ENCODE data around the gene FEZF2.

DNA sequence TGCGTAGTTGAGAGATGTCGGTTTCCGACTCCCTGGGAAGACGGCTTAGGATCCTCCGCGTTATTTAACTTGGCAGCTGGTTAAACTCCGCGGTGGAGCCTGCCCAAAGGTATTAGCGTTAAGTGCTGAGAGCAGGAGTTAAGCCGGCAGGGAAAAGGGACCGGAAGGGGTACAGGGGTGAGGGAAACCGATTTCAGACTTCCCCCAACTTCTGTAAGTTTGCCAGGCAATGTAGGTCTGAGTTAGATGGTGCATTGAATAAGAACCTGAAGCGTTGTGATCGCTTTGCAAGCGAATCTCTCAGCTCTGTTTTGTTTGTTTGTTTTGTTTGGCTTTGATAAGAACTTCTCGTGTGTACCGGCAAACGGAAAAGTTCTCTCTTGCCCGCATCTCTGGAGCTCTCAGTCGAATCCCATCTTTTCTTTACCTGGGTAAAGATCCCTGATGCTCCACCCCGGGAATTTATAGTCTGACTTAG is 6.0 kb upstream of the FEZF2 start:
- TF ChIP-seq, protein P1, sequence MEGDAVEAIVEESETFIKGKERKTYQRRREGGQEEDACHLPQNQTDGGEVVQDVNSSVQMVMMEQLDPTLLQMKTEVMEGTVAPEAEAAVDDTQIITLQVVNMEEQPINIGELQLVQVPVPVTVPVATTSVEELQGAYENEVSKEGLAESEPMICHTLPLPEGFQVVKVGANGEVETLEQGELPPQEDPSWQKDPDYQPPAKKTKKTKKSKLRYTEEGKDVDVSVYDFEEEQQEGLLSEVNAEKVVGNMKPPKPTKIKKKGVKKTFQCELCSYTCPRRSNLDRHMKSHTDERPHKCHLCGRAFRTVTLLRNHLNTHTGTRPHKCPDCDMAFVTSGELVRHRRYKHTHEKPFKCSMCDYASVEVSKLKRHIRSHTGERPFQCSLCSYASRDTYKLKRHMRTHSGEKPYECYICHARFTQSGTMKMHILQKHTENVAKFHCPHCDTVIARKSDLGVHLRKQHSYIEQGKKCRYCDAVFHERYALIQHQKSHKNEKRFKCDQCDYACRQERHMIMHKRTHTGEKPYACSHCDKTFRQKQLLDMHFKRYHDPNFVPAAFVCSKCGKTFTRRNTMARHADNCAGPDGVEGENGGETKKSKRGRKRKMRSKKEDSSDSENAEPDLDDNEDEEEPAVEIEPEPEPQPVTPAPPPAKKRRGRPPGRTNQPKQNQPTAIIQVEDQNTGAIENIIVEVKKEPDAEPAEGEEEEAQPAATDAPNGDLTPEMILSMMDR (IDR thresholded peaks at IDR 0.05) = no peak
- TF ChIP-seq, protein P2, sequence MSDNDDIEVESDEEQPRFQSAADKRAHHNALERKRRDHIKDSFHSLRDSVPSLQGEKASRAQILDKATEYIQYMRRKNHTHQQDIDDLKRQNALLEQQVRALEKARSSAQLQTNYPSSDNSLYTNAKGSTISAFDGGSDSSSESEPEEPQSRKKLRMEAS (CRISPR knock-in tag; IDR thresholded peaks at IDR 0.05) = no peak
- TF ChIP-seq TCF7 (CRISPR knock-in tag; IDR thresholded peaks at IDR 0.05; ENCODE audit: low read depth) (no peak), NR3C1 (CRISPR knock-in tag; conservative IDR thresholded peaks at IDR 0.05; ENCODE audit: low read depth) (no peak), CREM (CRISPR knock-in tag; IDR thresholded peaks at IDR 0.05) (no peak)
- TF ChIP-seq, protein P3, sequence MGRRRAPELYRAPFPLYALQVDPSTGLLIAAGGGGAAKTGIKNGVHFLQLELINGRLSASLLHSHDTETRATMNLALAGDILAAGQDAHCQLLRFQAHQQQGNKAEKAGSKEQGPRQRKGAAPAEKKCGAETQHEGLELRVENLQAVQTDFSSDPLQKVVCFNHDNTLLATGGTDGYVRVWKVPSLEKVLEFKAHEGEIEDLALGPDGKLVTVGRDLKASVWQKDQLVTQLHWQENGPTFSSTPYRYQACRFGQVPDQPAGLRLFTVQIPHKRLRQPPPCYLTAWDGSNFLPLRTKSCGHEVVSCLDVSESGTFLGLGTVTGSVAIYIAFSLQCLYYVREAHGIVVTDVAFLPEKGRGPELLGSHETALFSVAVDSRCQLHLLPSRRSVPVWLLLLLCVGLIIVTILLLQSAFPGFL (CRISPR knock-in tag; IDR thresholded peaks at IDR 0.05; ENCODE audit: borderline replicate concordance) = no peak

All from WTC11 (cell line).